Left forelimb (tissue), 1 donor: ENCODE data around the gene MYO10.
"Not testable (repeated sequence)": the region's sequence is repeated elsewhere in the genome, so short reads cannot be mapped to it uniquely, and the experiment has no call there.

ENCODE experiments used
- DNase-seq: peaks from one replicate; pipeline ENCODE4 v3.0.0-alpha.2; 2018; ENCODE audit warnings: low spot score

Gene MYO10

DNA sequence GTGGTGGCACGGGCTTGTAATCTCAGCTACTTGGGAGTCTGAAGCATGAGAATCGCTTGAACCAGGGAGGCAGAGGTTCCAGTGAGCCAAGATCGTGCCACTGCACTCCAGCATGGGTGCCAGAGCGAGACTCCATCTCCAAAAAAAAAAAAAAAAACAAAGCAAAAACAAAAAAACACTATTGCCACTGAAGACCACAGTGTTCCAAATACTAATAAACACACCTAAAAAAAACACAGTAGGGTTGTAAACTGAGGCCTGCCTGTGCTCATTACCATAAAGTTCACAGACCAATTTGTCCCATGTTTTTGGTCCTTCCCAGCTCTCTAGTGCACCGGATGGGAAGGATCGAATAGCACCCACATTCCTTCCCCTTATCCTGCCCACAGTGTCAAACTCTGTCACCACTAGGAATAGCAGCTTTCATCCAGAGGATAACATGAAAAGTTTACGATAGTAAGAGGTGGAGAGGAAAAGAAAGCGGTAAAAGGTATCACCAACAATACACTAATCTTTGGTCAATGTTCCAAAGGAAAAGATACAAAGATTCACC is 49.2 kb downstream of the MYO10 start:
- no peak for DNase-seq

GRCh38 chr5:16886366-16886736 is 49.7 kb downstream of the MYO10 start:
- no peak for DNase-seq

- DNase-seq: no peak
Measured at GRCh38 chr5:16885635-16886365, 50.3 kb downstream of the MYO10 start.

DNA sequence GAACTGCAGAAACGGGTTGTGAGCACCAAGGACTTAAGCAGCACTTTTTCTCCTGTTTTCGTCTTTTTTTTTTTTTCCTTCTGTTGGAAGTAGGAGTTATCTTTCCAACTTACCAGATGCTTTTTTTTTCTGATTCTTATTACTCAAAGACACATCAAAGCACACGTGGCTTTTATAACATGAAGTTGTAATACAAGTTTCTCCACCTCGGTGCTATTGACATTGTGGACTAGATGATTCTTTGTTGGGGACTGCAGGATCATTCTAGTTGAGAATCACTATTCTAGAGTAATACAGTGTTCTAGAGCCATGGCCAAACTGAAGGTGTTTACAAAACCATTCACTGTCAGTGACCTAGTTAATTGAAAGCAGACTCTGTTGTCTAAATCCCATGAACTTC is 51.5 kb downstream of the MYO10 start:
- DNase-seq: no peak

GRCh38 chr5:16883806-16884205 is 52.3 kb downstream of the MYO10 start:
- no peak for DNase-seq

DNA sequence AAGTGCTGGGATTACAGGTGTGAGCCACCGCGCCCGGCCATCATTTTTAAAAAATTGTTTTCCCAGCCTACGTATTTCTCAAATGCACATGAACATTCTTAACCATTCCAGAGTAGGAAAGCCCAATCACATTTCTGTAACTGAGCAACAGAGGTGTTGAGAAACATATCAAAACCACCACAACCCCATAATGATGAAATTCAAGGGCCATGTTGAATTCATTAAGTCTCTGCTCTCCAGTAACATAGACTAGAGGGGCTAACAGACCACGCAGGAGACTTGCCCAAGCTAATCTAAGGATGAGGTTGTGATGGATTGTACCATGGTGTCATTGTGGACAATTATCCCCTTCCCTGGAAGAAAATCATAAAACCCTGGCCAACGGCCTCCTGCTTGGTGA is 52.9 kb downstream of the MYO10 start:
- no peak for DNase-seq

- no peak for DNase-seq
Measured at GRCh38 chr5:16881251-16881650, 54.8 kb downstream of the MYO10 start.

DNA sequence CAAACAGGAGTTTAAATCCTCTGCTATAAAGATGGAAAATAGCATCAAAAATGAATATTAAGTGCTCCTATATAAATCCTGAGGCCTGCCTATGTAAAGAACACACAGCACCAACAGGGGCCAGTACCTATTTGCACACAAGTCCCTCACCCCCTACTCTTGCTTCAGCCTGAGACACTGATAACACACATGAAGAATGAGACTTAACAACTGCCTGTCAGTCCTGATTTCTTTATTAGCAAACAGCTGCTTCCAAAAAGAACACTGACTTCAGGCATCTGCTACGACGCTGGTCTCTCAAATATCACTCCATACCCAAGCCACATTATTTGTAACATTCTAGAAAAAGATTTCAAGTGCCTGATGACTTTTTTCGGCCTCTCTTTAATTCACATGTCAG is 55.5 kb downstream of the MYO10 start:
- DNase-seq: no peak

DNA sequence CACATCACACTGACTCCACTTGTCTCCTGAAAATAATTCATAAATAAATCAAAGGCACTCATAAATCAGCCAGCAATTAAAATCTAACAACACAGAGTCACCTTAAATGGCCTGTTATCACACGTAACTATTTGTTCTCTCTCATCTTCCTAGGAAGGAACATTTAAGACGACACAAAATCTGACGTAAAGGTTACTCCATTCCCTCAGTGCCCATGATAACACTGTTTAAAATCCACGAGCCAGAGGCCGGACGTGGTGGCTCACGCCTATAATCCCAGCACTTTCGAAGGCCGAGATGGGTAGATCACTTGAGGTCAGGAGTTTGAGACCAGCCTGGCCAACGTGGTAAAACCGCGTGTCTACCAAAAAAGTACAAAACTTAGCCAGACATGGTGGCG is 56.4 kb downstream of the MYO10 start:
- no peak for DNase-seq

- DNase-seq: no peak
Measured at GRCh38 chr5:16879191-16879590, 56.9 kb downstream of the MYO10 start.

GRCh38 chr5:16877267-16877935 is 58.7 kb downstream of the MYO10 start:
- no peak for DNase-seq

GRCh38 chr5:16874424-16874823 is 61.7 kb downstream of the MYO10 start:
- DNase-seq: not testable (repeated sequence)

DNA sequence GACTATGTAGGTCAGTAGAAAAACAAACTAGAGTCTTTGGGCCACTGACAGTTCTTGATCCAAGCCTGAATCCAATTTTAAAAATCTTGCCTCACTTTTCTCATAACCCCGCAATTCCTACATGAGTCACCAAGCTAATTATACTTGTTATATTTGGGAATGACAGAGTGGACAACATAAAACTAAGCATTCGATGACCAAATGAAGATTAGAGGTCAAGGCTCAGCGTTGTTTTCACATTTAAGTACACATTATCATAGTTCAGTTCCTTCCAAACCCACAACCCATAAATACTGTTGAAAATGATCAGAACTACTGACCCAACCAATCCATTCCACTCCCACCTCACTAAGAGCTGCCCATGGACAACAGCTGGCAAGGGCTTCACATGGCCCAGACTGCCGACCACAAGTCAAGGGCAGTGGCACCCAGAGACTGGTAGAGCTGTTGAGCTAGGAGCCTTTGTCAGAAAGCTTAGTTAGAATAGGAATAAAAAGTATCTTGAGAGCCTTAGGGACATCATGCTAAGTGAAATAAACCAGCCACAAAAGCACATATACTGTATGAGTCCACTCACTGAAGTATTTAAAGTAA is 64.2 kb downstream of the MYO10 start:
- no peak for DNase-seq

GRCh38 chr5:16870878-16871277 is 65.2 kb downstream of the MYO10 start:
- DNase-seq: no peak

DNA sequence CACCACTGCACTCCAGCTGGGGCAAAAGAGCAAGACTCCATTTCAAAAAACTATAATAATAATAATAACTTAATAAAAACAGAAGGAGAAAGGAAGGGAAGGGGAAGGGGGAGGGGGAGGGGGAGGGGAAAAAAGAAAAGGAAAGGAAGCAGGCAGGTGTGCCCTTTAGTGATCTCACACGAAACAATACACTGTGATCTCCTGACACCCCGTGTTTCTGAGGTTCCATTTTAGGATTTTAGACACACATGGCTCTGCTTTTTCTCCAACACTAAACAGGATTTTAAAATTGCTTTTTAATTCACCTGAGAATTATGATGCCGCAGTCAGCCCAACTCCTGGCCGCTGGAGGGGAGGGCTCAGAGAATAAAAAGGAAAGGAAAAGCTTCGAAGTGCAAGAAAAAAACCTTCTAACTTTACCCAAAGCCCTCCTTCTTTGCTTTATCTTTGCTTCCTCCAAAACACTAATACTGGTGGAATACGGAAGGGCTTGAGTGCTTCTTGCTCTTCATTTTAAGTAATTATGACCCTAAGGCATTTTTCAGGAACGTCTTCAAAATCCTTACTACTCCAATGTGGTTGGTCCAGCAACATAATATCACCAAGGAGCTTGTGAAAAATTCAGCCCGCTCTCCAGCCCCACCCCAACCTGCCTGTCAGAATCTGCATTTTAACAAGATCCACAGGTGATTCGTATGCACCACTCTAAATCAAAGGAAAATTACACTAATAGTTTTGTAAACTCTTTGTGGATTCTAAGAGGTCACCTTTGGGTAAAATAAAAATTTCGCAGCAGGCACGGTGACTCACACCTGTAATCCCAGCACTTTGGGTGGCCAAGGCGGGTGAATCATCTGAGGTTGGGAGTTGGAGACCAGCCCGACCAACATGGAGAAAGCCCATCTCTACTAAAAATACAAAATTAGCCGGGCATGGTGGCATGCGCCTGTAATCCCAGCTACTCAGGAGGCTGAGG is 66.0 kb downstream of the MYO10 start:
- no peak for DNase-seq

GRCh38 chr5:16867577-16867953 is 68.5 kb downstream of the MYO10 start:
- DNase-seq: no peak

DNA sequence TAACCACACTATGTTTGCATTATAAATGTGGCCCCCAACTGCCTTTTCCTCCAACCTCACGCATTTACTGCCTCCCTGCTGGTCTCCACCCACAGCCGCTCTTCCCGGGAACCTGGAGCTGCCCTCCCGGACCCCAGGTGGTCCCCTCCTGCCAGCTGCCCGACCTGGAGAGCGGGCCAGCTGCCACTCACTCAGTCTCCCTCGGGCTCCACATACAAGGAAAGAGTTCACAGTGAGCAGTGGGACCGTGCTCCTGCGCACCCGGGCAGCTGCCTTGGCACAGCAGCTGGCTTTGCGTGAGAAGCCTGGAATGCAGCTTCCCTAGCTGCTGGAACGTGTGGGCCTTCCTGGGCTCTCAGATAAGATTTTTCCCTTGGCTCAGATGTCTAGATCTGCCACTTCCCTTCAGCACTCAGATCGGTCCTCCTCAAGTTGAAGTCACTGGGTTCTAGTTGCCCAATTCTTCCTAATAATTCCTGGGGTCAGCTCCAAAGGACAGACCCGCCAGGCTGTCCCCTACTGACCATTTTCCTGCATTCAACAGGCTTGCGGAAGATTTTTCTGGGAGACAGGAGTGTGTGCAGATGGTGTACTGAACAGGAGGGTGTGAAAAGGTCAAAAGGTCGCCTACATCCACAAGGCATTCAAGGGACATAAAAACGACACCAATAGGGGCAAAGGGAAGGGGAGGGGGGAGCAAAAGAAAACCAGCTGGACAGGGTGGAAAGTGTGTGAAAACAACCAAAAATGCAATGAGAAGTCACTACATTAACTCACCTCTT is 69.1 kb downstream of the MYO10 start:
- no peak for DNase-seq

- no peak for DNase-seq
Measured at GRCh38 chr5:16866273-16866672, 69.8 kb downstream of the MYO10 start.

GRCh38 chr5:16865151-16865550 is 70.9 kb downstream of the MYO10 start:
- DNase-seq: no peak

DNA sequence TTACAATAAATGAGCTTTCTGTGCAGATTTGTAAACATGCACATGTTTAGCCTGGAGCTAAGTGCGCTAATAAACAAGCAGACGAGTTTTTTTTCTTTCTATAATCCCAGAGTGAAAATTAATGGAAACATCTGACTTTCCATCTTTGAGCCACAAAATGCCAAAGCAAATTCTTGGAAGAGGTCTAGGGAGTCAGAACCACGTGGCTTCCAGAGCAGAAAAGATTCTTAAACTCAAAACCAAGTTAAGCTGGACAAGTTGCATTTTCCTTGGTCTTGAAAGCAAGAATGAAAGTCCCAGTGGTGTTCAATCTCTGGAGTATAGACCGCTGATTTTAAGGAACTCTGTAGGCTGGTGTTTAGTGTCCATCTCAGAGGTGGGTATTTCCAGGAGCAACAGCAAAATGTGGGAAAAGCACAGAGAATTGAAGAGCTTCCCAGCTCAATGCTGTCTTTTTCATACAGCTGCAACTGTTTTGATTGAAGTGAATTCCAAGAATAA is 71.4 kb downstream of the MYO10 start:
- no peak for DNase-seq

- DNase-seq: no peak
Measured at GRCh38 chr5:16863469-16863946, 72.6 kb downstream of the MYO10 start.
